ENCODE data around the gene DSC2.

The DSC2 gene

DNA sequence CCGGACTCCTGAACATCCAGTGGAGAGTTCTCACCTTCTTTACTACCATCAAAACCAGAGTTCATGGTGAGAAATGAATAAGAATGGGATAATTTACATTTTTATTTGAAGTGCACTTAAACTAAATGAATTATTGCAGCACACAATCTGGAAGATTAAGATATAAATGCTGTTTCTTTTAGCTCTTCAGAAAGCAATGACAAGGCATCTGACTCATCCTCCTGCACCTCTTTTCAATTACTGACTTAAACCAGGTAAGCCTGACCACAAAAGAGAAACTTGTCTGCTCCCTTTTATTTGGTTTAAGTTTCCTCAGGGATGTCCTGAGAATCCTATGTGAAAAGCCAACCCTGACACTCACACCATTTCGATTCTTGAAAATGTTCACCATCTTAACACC is 720 bp upstream of the DSC2 start:
- Histone ChIP-seq H3K36me3 (replicated peaks; ENCODE audit: low read depth, low read length) (no peaks in the 10 kb centered on the region), H3K79me2 (ENCODE audit: low read length) (no peaks in the 10 kb centered on the region), H3K9me3 (ENCODE audit: insufficient read depth, low read length) (no peaks in the 10 kb centered on the region), H3K27ac (ENCODE audit: low read length) (no peak overlapping the region), H2AFZ (ENCODE audit: low read depth, low read length) (no peak overlapping the region), H3K27me3 (ENCODE audit: low read depth, low read length) (no peaks in the 10 kb centered on the region), H4K20me1 (ENCODE audit: insufficient read depth, low read length) (no peaks in the 10 kb centered on the region), H3K4me3 (ENCODE audit: low read length) (no peak overlapping the region), H3K4me1 (ENCODE audit: low read length) (no peaks in the 10 kb centered on the region), H3K4me2 (ENCODE audit: low read length) (no peak overlapping the region), H3K9ac (ENCODE audit: low read length) (no peak overlapping the region)
- no peak for TF ChIP-seq EZH2phosphoT487 (IDR thresholded peaks at IDR 0.05; ENCODE audit: low read depth)
- TF ChIP-seq, protein P1, sequence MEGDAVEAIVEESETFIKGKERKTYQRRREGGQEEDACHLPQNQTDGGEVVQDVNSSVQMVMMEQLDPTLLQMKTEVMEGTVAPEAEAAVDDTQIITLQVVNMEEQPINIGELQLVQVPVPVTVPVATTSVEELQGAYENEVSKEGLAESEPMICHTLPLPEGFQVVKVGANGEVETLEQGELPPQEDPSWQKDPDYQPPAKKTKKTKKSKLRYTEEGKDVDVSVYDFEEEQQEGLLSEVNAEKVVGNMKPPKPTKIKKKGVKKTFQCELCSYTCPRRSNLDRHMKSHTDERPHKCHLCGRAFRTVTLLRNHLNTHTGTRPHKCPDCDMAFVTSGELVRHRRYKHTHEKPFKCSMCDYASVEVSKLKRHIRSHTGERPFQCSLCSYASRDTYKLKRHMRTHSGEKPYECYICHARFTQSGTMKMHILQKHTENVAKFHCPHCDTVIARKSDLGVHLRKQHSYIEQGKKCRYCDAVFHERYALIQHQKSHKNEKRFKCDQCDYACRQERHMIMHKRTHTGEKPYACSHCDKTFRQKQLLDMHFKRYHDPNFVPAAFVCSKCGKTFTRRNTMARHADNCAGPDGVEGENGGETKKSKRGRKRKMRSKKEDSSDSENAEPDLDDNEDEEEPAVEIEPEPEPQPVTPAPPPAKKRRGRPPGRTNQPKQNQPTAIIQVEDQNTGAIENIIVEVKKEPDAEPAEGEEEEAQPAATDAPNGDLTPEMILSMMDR (IDR thresholded peaks at IDR 0.05; ENCODE audit: low read depth, low read length) = no peak

DNA sequence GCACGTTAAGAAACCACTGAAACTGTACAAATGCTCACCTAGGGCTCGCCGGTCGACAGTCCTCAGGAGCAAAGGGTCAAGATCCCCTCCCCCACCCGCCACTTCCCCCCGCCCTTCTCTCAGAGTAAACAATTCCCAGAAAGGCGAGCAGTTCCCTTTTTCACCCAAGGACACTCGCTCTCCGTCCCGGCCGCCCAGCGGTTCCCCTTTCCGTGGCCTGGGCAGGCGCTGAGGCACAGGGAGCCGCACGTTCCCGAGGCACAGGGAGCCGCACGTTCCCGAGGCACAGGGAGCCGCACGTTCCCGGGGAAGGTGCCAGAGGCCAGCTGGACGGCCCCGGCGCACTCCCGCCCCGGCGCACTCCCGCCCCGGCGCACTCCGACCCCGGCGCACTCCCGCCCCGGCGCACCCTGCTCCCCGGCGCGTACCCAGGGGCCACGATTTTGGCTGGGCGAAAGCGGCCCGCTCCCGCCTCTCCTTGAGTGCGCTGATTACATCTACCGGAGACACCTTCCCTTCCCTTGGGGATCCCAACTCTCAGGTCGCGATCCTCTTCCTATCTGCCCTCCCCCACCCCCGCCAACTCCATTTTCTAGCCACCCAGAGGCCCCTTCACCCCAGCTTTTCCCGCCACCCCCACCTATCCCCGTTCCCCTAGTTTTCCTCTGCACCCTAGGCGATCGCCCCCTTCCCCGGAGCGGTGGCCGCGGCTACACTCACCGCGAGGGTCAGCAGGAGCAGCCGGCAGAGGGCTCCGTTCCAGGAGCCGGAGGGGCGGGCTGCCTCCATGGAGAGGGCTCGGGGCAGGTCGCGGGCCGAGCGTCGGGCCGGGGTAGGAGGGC is 817 bp downstream of the DSC2 start:
- Histone ChIP-seq H3K4me3 (ENCODE audit: low read length) (no peak overlapping the region), H4K20me1 (ENCODE audit: insufficient read depth, low read length) (no peaks in the 10 kb centered on the region), H3K4me1 (ENCODE audit: low read length) (no peaks in the 10 kb centered on the region), H2AFZ (ENCODE audit: low read depth, low read length) (no peak overlapping the region), H3K27me3 (ENCODE audit: low read depth, low read length) (no peaks in the 10 kb centered on the region), H3K9me3 (ENCODE audit: insufficient read depth, low read length) (no peaks in the 10 kb centered on the region), H3K79me2 (ENCODE audit: low read length) (no peaks in the 10 kb centered on the region), H3K27ac (ENCODE audit: low read length) (no peak overlapping the region), H3K36me3 (replicated peaks; ENCODE audit: low read depth, low read length) (no peaks in the 10 kb centered on the region), H3K4me2 (ENCODE audit: low read length) (no peak overlapping the region), H3K9ac (ENCODE audit: low read length) (no peak overlapping the region)
- no peak for TF ChIP-seq EZH2phosphoT487 (IDR thresholded peaks at IDR 0.05; ENCODE audit: low read depth)
- TF ChIP-seq, protein P1 (IDR thresholded peaks at IDR 0.05; ENCODE audit: low read depth, low read length) = no peak

DNA sequence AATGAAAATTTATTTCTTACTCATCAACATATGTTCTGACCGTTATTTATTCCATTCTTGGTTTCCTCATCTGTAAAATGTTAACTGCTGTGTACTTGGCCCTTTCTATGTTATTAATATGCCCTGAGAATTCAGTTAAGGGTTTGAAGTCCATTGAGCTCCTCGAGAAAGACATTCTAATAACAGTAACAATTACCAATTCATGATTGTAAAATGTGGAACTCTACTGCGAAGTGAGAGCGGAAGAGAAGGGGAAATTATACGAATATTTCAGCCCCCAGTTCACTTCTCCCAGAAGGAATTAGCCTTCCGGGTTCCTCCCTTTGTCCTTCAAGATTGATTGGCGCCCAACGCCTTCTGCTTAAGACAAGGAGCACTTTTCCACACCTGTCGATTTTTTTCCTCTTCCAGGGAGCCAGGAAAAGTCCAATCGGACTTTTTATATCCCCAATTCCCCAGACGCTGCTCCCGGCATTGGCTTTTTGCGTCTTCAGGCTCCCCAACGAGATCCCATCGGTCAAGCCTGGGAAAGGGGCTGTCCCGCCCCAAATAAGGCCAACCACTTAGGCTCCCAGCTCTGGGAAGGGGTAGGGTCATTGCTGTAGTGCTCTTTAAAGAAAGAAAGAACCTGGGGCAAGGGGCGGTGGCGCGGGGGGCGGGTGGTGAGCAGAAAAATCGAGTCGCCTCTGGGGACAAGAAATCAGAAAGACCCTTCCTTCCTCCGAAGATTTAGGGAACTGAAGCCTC is 1.6 kb downstream of the DSC2 start:
- no peaks in the 10 kb centered on the region for H3K27me3 ChIP-seq (ENCODE audit: low read depth, low read length)
- H3K4me1 ChIP-seq (ENCODE audit: low read length) = no peaks in the 10 kb centered on the region

More for the DNA sequence above, 1.6 kb downstream of the DSC2 start:
- H3K79me2 ChIP-seq (ENCODE audit: low read length) = no peaks in the 10 kb centered on the region
- H4K20me1 ChIP-seq (ENCODE audit: insufficient read depth, low read length) = no peaks in the 10 kb centered on the region
- H3K9ac ChIP-seq (ENCODE audit: low read length) = no peak overlapping the region
- H3K4me3 ChIP-seq (ENCODE audit: low read length) = no peak overlapping the region
- H3K36me3 ChIP-seq (replicated peaks; ENCODE audit: low read depth, low read length) = no peaks in the 10 kb centered on the region
- no peaks in the 10 kb centered on the region for H3K9me3 ChIP-seq (ENCODE audit: insufficient read depth, low read length)
- H2AFZ ChIP-seq (ENCODE audit: low read depth, low read length) = no peak overlapping the region
- no peak for TF ChIP-seq EZH2phosphoT487 (IDR thresholded peaks at IDR 0.05; ENCODE audit: low read depth)
- TF ChIP-seq, protein P1 (IDR thresholded peaks at IDR 0.05; ENCODE audit: low read depth, low read length) = no peak
- H3K27ac ChIP-seq (ENCODE audit: low read length) = no peak overlapping the region
- no peak overlapping the region for H3K4me2 ChIP-seq (ENCODE audit: low read length)

All from OCI-LY3 (cell line).